Suprapubic skin (tissue), 3 donors: Measurements from ENCODE around the gene KPNA6.

Source experiments
- EP300 ChIP-seq: sonication (generic); formaldehyde crosslinking; IDR thresholded peaks from one replicate; pipeline ENCODE4 v1.6.1; 2017; ENCODE audit warnings: antibody characterized with exemption
- TF ChIP-seq, protein P1 (sequence below), 2 donors: fragments of 200-600 bp in 1 of 2; fragments of 450-650 bp in 1 of 2; sonication (generic) in 1 of 2; IDR thresholded peaks; one replicate each; pipeline ENCODE4 v1.5.1; 2016 to 2019; ENCODE audit warnings: antibody characterized with exemption in 2 of 2, mild to moderate bottlenecking in 1 of 2, moderate library complexity in 1 of 2

DNA sequence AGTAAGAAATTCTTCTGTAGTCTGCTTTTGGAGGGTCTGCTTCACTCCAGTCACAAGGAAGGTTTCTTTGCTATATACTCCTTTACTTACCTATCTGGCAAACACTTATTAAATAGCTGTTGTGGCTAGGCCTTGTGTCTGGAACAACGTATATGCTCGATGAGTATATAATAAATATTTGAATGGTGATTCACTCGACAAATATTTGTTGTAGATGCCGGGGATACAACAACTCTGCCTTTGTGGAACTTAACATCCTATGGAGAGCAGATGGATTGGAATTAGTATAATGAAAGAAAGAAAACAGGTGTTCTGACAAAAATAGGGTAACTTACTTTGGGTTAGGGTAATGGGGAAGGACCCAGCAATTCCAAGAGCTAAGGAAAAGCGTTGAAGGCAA lies 31.1 kb downstream of the KPNA6 start:
- no peak for TF ChIP-seq EP300
- TF ChIP-seq, protein P1, sequence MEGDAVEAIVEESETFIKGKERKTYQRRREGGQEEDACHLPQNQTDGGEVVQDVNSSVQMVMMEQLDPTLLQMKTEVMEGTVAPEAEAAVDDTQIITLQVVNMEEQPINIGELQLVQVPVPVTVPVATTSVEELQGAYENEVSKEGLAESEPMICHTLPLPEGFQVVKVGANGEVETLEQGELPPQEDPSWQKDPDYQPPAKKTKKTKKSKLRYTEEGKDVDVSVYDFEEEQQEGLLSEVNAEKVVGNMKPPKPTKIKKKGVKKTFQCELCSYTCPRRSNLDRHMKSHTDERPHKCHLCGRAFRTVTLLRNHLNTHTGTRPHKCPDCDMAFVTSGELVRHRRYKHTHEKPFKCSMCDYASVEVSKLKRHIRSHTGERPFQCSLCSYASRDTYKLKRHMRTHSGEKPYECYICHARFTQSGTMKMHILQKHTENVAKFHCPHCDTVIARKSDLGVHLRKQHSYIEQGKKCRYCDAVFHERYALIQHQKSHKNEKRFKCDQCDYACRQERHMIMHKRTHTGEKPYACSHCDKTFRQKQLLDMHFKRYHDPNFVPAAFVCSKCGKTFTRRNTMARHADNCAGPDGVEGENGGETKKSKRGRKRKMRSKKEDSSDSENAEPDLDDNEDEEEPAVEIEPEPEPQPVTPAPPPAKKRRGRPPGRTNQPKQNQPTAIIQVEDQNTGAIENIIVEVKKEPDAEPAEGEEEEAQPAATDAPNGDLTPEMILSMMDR (IDR thresholded peaks at IDR 0.05) = no peak
